Measurements from ENCODE around the gene CDH3.

Gene CDH3

GRCh38 chr16:68734782-68735181, 89.7 kb downstream of the CDH3 start:
- DNase-seq (ENCODE audit: low read depth in 3 of 3, low spot score in 1 of 3), result no peak

GRCh38 chr16:68736561-68736960, 91.5 kb downstream of the CDH3 start:
- DNase-seq (ENCODE audit: low read depth in 3 of 3, low spot score in 1 of 3), result no peak

DNA sequence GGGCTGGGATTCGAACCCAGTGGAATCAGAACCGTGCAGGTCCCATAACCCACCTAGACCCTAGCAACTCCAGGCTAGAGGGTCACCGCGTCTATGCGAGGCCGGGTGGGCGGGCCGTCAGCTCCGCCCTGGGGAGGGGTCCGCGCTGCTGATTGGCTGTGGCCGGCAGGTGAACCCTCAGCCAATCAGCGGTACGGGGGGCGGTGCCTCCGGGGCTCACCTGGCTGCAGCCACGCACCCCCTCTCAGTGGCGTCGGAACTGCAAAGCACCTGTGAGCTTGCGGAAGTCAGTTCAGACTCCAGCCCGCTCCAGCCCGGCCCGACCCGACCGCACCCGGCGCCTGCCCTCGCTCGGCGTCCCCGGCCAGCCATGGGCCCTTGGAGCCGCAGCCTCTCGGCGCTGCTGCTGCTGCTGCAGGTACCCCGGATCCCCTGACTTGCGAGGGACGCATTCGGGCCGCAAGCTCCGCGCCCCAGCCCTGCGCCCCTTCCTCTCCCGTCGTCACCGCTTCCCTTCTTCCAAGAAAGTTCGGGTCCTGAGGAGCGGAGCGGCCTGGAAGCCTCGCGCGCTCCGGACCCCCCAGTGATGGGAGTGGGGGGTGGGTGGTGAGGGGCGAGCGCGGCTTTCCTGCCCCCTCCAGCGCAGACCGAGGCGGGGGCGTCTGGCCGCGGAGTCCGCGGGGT, 92.1 kb downstream of the CDH3 start, which contains the start of gene CDH1:
Gene CDH1 (plus strand): TSS at position 247 of the 684 bp plus-strand sequence. CDS start 124 bp downstream, at position 371.
- no peak for DNase-seq (ENCODE audit: low read depth in 3 of 3, low spot score in 1 of 3)

GRCh38 chr16:68737730-68738629, 92.9 kb downstream of the CDH3 start:
- no peak for DNase-seq (ENCODE audit: low read depth in 3 of 3, low spot score in 1 of 3)

DNA sequence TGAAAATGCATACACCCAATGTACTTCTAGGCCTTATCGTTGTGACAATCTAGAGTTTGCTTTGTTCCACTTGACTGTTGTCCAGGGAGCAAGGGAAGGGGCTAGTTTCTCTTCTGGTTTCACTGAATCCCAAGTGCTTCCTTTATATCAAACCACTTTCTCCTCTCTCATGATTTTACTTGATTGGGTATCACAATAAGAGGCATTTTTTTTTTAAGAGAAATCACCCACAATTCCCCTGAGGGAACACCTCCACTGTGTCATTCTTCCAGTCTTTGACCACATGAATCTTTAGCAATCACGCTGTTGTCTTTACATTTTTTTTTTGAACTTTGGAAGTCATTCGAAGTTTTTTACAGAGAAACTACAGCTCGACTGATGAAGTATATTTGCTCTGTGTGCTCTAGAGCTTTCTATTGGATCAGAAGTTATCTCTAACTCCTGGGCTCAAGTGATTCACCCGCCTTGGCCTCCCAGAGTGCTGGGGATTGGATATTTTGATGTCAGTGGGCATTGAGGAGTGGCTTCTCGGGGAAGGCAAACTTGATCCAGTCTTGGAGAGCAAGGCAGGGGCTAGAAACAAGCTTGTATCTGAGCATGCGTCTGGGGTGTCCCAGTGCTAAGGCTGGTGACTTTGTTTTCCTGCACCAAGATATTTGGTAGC, 95.0 kb downstream of the CDH3 start:
- no peak for DNase-seq (ENCODE audit: low read depth in 3 of 3, low spot score in 1 of 3)

DNA sequence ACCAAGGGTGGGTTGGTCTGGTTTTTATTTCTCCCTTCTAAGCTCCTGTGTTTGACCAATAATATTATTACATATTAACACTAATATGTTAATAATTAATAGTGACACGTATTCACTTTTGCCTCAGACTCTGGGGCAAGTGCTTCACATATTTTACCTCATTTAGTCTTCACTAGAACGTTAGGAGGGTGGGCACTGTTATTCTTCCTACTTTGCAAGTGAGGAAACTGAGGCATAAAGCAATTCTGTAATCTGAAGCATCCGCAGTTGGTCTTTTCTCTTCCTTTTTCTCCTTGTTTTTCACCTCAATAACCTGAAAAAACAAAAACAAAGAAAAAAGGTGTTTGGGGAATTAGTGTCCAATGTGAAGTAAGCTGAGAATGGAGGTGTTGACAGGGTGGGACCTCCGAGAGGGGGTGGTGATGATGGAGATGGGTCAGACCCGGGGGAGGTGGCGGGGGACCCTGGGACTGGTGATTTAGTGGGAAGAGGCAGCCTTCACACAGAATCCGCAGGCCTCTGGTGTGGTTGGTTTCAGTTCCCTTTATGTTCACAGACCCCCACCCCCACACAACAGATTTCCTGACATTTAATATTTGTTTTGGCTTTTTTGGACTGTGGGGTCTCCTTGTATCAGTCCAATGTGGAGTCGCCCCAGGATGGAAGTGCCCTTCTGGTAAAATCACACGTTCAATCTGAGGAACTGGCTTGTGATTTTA, 95.7 kb downstream of the CDH3 start:
- no peak for DNase-seq (ENCODE audit: low read depth in 3 of 3, low spot score in 1 of 3)

DNA sequence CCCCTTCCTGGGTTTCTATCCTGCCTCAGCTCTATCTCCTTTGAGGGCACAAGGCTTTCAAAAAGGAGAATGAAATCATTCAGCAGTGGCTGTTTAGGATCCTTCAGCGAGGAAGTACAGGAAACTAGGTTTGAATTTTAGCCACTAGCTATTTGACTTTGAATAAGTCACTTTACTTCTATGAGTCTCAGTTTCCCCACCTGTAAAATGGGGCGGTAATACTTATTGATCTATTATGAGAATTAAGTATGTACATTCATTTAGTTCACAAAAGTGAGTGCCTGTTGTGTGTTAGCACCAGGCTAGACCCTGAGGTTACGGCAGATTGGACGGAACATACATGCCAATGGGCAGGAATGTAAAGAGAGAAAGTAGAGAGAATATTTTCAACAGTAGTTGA, 98.6 kb downstream of the CDH3 start:
- no peak for DNase-seq (ENCODE audit: low read depth in 3 of 3, low spot score in 1 of 3)

GRCh38 chr16:68744744-68745280, 99.7 kb downstream of the CDH3 start:
- no peak for DNase-seq (ENCODE audit: low read depth in 3 of 3, low spot score in 1 of 3)

DNA sequence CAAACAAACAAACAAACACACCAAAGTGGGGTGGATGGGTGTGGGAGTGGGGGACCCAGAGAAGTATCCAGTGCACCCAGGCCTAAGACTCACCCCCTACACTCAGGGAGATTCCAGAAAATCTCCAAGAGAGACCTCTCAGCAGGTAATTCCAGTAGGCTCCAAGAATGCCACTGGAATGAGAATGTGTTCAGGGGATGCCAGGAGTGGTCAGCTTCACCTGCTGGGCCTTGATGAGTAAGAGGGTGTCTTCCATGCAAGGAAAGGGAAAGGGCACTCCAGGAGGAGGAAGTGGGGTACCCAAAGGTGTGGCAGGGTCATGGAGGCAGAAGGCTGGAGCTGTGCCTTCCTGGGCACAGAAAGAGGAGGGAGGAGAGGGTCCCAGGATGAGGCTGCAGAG, 101.8 kb downstream of the CDH3 start:
- DNase-seq (ENCODE audit: low read depth in 3 of 3, low spot score in 1 of 3), result no peak

DNA sequence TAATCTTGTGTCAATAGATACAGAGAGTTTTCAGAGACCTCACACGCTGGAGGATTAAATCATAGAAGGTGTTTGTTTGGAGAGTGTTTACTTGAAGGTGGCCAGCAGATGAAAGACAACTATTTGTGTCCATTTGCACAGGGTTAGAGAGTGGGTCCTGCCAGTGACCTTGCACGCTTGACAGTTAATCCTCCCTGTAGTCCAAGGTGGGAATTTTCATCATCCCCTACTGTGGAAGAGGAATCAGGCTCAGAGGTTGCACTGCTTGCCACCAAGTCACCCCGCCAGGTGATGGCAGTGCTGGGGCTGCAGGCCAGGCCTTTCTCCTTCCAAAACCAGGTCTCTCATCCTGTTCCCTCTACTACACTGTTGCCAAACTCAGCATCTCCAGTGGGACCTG, 104.3 kb downstream of the CDH3 start:
- DNase-seq (ENCODE audit: low read depth in 3 of 3, low spot score in 1 of 3), result no peak
